GM20000 (cell line): Measurements from ENCODE around the gene WWOX.

Experiments used
- DNase-seq: peaks from one replicate; pipeline ENCODE4 v3.0.0; 2012; ENCODE audit warnings: low spot score
- TF ChIP-seq, protein P1 (sequence below): IDR thresholded peaks from 2 replicates; pipeline ENCODE4 v1.5.1; 2012; ENCODE audit warnings: mild to moderate bottlenecking, control low read depth; ENCODE audit errors: extremely low read depth, missing control alignments

WWOX gene

DNA sequence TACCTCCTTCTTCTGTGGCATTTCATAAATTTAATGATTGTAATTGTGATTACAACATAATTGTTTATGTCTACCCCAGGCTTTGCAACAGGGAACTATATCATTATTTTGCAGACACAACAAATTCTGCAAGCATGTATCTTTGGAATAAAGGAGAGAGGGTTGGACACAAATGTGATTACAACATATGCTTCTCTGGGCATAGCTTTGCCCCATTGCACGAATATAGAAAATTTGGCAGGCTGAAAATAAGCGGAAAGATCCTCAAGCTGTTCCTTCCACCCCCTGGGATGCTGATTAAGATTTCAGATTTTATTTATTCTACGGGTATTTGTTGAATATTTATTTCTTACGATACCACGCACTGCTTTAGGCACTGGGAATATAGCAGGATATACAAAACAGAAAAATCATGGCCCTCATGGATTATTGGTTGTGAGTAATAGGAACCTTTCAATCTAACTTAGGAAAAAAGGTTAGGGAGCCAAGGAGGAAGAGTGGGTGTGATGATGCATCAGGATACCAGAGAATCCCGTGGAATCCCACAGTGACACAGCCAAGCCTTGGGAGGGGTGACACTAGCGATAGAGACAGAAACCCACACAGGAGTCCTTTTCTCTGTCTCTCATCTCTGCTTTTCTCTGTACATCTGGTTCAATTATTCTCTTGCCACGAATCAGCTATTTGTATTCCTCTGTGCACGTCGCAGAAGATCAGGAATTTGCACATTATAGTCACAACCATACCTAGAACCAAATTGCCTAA, 980.4 kb downstream of the WWOX start:
- TF ChIP-seq, protein P1, sequence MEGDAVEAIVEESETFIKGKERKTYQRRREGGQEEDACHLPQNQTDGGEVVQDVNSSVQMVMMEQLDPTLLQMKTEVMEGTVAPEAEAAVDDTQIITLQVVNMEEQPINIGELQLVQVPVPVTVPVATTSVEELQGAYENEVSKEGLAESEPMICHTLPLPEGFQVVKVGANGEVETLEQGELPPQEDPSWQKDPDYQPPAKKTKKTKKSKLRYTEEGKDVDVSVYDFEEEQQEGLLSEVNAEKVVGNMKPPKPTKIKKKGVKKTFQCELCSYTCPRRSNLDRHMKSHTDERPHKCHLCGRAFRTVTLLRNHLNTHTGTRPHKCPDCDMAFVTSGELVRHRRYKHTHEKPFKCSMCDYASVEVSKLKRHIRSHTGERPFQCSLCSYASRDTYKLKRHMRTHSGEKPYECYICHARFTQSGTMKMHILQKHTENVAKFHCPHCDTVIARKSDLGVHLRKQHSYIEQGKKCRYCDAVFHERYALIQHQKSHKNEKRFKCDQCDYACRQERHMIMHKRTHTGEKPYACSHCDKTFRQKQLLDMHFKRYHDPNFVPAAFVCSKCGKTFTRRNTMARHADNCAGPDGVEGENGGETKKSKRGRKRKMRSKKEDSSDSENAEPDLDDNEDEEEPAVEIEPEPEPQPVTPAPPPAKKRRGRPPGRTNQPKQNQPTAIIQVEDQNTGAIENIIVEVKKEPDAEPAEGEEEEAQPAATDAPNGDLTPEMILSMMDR = no peak
- DNase-seq = no peak

DNA sequence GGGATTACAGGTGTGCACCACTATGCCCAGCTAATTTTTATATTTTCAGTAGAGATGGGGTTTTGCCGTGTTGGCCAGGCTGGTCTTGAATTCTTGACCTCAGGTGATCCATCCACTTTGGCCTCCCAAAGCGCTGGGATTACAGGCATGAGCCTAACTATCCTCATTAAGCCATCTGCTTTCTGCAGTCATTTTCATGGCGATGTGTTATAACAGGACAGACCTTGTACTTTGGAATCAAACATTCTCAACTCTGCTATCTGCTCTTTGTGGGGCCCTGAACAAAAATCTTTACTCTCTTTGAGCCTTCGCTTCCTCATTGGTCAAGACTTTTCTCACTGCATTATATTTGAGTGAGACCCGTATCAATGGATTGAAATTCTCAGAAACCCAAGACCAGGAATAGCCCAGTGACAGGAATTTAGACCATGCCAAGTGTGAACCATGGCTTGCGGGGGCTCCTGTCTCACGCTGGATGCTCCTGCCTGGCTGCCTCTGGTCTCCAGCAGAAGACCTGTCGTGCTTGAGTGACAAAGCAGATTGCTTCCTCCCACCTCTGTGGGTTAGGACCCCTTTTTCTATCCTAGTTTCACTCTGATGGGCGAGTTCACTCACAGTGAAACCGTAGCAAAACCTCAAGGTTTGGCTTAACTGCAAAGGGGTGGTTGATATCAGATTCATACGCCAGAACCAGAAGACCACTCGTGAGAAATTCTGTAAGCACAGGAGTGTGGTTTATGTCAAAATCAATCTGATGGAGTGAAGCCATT, 982.0 kb downstream of the WWOX start:
- TF ChIP-seq, protein P1 = no peak
- no peak for DNase-seq

DNA sequence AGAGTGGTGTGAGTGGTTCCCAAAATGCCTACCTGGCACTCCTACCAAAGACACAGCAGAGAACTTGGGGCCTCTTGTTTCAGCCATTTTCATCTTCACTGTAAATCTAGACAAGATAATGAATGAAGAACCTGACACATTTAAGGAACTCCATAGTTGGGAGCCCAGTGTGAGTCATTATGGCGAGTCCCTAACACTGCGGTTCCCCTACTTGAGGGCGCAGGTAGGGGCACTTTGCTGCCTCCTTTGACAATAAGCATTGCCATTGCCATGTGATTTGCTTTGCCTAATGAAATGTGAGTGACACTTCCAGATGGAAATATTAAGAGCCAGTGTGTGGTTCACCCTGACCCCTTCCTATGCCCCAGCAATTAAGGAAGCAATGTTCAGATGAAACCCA, 983.5 kb downstream of the WWOX start:
- TF ChIP-seq, protein P1 = no peak
- DNase-seq = no peak

DNA sequence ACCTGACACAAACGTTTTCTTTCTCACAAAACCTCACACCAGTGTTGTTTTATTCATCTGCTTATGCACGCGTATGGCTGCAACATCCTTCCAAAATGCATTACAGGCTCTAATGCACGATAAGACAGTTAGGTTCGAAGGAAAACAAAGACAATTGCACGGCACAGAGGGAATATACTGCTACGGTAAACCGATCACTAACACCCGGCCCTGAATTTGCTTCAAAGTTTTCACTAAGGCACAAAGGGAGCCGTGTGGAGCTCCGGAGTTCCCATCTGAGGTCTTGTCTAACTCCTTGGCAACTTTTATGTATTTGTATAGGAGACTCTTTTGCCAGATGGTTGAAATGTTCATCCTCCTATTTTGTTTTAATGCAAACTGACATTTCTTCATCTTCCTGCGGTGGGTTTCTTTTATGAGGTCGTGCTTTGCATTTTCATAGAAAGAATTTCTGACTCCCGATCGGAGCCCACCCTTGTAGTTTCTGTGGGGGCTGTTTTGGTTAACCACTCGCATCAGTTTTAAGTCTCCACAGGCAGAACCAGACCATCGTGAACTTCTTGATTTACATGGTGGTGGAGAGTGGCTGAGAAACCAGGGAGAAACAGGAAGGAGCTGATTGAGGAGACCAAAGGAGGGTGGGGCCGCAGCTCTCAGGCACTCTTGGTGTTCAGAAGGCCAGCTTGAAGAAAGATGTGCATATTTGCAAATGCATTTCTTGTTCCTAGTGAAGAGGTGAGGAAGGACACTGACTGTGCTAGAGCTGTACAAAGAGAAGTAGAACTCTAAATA, 984.2 kb downstream of the WWOX start:
- DNase-seq = no peak

DNA sequence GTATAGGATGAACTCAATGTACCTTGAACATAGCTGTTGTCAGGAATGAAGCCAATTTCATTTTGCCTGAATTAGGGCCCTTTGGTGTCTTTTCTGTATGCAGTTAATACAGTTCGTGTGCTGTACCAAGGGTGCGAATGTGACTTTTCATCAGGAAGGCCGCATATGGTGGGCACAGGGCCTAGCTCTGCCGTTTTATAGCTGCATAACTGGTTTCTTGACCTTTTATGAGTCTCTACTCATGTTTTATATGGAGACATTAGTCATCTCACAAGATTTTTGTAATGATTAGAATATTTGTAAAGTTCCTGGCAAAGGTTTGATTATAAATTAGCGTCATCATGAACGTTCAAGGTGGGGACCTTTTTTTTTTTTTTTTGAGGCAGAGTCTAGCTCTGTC, 989.5 kb downstream of the WWOX start:
- TF ChIP-seq, protein P1 = no peak
- DNase-seq = no peak

More for the DNA sequence above, 984.2 kb downstream of the WWOX start:
- TF ChIP-seq, protein P1 = no peak

DNA sequence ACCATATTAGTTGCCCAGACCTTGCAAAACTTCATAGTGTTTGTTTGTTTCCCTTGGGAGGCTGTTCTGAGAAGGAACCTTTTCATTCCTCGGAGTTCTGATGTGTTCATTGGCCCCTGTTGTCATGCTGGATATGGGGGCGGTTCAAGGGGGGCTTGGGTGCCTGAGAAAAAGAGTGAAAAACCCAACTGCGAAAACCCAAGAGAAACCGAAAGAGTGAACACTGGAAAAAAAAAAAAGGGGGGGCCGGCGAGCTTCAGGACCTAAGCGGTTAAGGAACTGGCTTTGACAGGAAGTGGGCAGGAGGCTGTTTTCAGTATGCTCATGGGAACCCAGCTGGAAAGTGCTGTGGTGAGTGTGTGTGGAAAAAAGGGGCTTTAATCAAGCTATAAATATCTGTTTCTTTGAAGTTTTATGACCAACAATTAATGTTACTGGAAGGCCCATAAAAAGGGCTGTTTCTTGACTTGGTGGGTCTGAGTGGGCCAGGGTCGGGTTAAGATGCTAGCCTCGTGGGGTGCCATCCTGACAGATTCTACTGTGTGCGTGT, 990.4 kb downstream of the WWOX start:
- DNase-seq = no peak
- TF ChIP-seq, protein P1 = no peak
